Gastrocnemius medialis (tissue), 4 donors: Measurements from ENCODE around the gene OPRL1. TPM values are rescaled to one million over a fixed set of nuclear protein-coding genes. Genes with fewer than 3 reads are reported as not detected.
"Not testable (repeated sequence)": the region's sequence is repeated elsewhere in the genome, so short reads cannot be mapped to it uniquely, and the experiment has no call there.

Source experiments
- ATAC-seq, 2 donors: fragments of 150-250 bp; one replicate each; pipeline ENCODE4 v1.9.1; 2016
- DNase-seq, 2 donors: peaks; one replicate each; pipeline ENCODE4 v3.0.0-alpha.2; 2019
- H3K27ac ChIP-seq, 4 donors: fragments of 200-600 bp; sonication (generic); 1 replicate in 1 of 4; 2 replicates in 3 of 4; pipeline ENCODE4 v1.5.1; 2016 to 2018; ENCODE audit warnings: mild to moderate bottlenecking in 2 of 4, moderate library complexity in 1 of 4
- H3K27me3 ChIP-seq, 3 donors: fragments of 200-600 bp; sonication (generic) in 2 of 3; 1 replicate in 1 of 3; 2 replicates in 2 of 3; pipeline versions ENCODE4 v1.5.1 to v1.6.0; 2016 to 2019; ENCODE audit warnings: mild to moderate bottlenecking in 1 of 3, moderate library complexity in 1 of 3
- H3K36me3 ChIP-seq, 2 donors: fragments of 200-600 bp; sonication (generic) in 1 of 2; one replicate each; pipeline ENCODE4 v1.5.1; 2017 to 2018
- H3K4me1 ChIP-seq, 2 donors: fragments of 200-600 bp; sonication (generic) in 1 of 2; one replicate each; pipeline ENCODE4 v1.5.1; 2016 to 2017; ENCODE audit warnings: mild to moderate bottlenecking in 2 of 2
- H3K4me3 ChIP-seq, 4 donors: fragments of 200-600 bp; sonication (generic) in 3 of 4; 1 replicate in 1 of 4; 2 replicates in 3 of 4; pipeline ENCODE4 v1.5.1; 2016 to 2019; ENCODE audit warnings: mild to moderate bottlenecking in 2 of 4
- H3K9me3 ChIP-seq, 3 donors: fragments of 200-600 bp; sonication (generic) in 2 of 3; 1 replicate in 1 of 3; 2 replicates in 2 of 3; pipeline ENCODE4 v1.5.1; 2016 to 2019
- CTCF ChIP-seq, 5 experiments: fragments of 450-650 bp in 3 of 5; fragments of 200-600 bp in 2 of 5; sonication (generic) in 2 of 5; IDR thresholded peaks in 4 of 5; conservative IDR thresholded peaks in 1 of 5; 1 replicate in 4 of 5; 2 replicates in 1 of 5; pipeline ENCODE4 v1.5.1; 2016 to 2019; ENCODE audit warnings: antibody characterized with exemption in 5 of 5, mild to moderate bottlenecking in 3 of 5, moderate library complexity in 3 of 5
- POLR2A ChIP-seq, 2 donors: fragments of 450-650 bp; IDR thresholded peaks; one replicate each; pipeline ENCODE4 v1.6.1; 2017; ENCODE audit warnings: antibody characterized with exemption in 2 of 2, mild to moderate bottlenecking in 2 of 2, moderate library complexity in 2 of 2
- in situ Hi-C, 4 donors: fragments of 200-750 bp; cut with MboI; loops; one replicate each; pipeline versions ENCODE4 v1.15.0 to v1.8.0; 2017; ENCODE audit warnings: low sequenced_read_pairs in 4 of 4
- intact Hi-C: fragments of 100-400 bp; cut with DNase I; formaldehyde crosslinking; loops from one replicate; pipeline ENCODE4 v1.15.1; 2023; ENCODE audit warnings: low total_unique reads
- total RNA-seq, 4 donors: library from RNA; depleted of rRNA; stranded (reverse); fragments of >200 nt; gene quantifications; one replicate each; pipeline versions ENCODE4 v1.1.0 to v1.2.3, GENCODE V29; 2016

Gene OPRL1
- total RNA-seq, 4 donors from 2014 or later, result 0.10 to 0.68 (median 0.15) TPM

GRCh38 chr20:64131406-64131805, 51.5 kb downstream of the OPRL1 start:
- no peak overlapping the region for H3K27ac ChIP-seq
- intact Hi-C loops, result no loop called here
- no peak for DNase-seq
- H3K9me3 ChIP-seq, result no peaks in the 10 kb centered on the region
- in situ Hi-C loops, result no loop called here
- no peak for ATAC-seq
- H3K4me3 ChIP-seq, result no peak overlapping the region
- TF ChIP-seq CTCF (IDR thresholded peaks at IDR 0.05 in 4 of 5, conservative IDR thresholded peaks at IDR 0.05 in 1 of 5) (no peak), POLR2A (IDR thresholded peaks at IDR 0.05) (no peak)
- peaks cover 10 to 16% (median 12%) of the 10 kb centered on the region in 3 donors for H3K27me3 ChIP-seq
- no peaks in the 10 kb centered on the region for H3K4me1 ChIP-seq
- H3K36me3 ChIP-seq, result no peaks in the 10 kb centered on the region

- ATAC-seq (no peak), DNase-seq (no peak)
- in situ Hi-C loops, result no loop called here
These were observed 54.1 kb downstream of the OPRL1 start for GRCh38 chr20:64133951-64134407.

GRCh38 chr20:64134744-64135143, 54.9 kb downstream of the OPRL1 start:
- H3K4me1 ChIP-seq, intact Hi-C loops, H3K27me3 ChIP-seq, H3K9me3 ChIP-seq, H3K4me3 ChIP-seq, in situ Hi-C loops, H3K36me3 ChIP-seq, ATAC-seq, H3K27ac ChIP-seq, DNase-seq: not testable (repeated sequence)

More at GRCh38 chr20:64133951-64134407, 54.1 kb downstream of the OPRL1 start:
- no peaks in the 10 kb centered on the region for H3K9me3 ChIP-seq
- intact Hi-C loops, result no loop called here
- no peak overlapping the region for H3K27ac ChIP-seq
- H3K4me3 ChIP-seq, result no peak overlapping the region
- peaks cover 7 to 11% (median 10%) of the 10 kb centered on the region in 3 donors for H3K27me3 ChIP-seq
- no peak for TF ChIP-seq POLR2A (IDR thresholded peaks at IDR 0.05)
- TF ChIP-seq CTCF (IDR thresholded peaks at IDR 0.05 in 4 of 5, conservative IDR thresholded peaks at IDR 0.05 in 1 of 5), result no peak
- H3K36me3 ChIP-seq, result no peaks in the 10 kb centered on the region
- no peaks in the 10 kb centered on the region for H3K4me1 ChIP-seq

GRCh38 chr20:64136004-64136710, 56.3 kb downstream of the OPRL1 start:
- intact Hi-C loops (no loop called here), in situ Hi-C loops (no loop called here)
- DNase-seq (no peak), ATAC-seq (no peak)
- Histone ChIP-seq H3K36me3 (no peaks in the 10 kb centered on the region), H3K27ac (no peak overlapping the region), H3K9me3 (no peaks in the 10 kb centered on the region), H3K4me3 (no peak overlapping the region), H3K4me1 (no peaks in the 10 kb centered on the region), H3K27me3 (peaks cover 4 to 7% (median 5%) of the 10 kb centered on the region in 3 donors)
- TF ChIP-seq POLR2A (IDR thresholded peaks at IDR 0.05) (no peak), CTCF (IDR thresholded peaks at IDR 0.05 in 4 of 5, conservative IDR thresholded peaks at IDR 0.05 in 1 of 5) (no peak)

- no peak overlapping the region for H3K4me3 ChIP-seq
- H3K27me3 ChIP-seq, result peaks cover 4 to 7% (median 5%) of the 10 kb centered on the region in 3 donors
- H3K27ac ChIP-seq, result no peak overlapping the region
- no peaks in the 10 kb centered on the region for H3K9me3 ChIP-seq
- no peaks in the 10 kb centered on the region for H3K36me3 ChIP-seq
- no peak for DNase-seq
- in situ Hi-C loops (no loop called here), intact Hi-C loops (no loop called here)
- no peak for TF ChIP-seq POLR2A (IDR thresholded peaks at IDR 0.05)
- TF ChIP-seq CTCF (IDR thresholded peaks at IDR 0.05 in 4 of 5, conservative IDR thresholded peaks at IDR 0.05 in 1 of 5), result no peak
- no peaks in the 10 kb centered on the region for H3K4me1 ChIP-seq
- ATAC-seq, result no peak
These were observed 57.7 kb downstream of the OPRL1 start for GRCh38 chr20:64137598-64138031.
